Measurements from ENCODE around the gene GSG1L.

GSG1L gene

DNA sequence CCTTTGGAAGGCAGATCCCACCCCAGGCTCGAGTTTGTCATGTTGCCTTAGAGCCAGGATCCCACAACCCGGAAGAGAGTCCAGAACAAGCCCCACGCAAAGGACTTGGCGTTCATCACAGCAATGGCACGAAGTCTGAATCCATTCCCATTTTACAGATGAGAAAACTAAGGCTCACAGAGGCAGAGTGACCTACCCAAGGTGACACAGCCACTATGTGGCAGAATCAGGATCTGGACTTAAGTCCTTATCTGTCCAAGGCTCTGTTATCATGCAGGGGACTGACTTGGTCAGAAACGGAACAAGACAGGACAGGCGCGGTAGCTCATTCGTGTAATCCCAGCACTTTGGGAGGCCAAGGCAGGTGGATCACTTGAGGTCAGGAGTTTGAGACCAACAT lies 86.5 kb downstream of the GSG1L start:
- DNase-seq (ENCODE audit: low read depth), result no peak
- H3K4me3 ChIP-seq (ENCODE audit: low read length), result no peak overlapping the region
- TF ChIP-seq, protein P1, sequence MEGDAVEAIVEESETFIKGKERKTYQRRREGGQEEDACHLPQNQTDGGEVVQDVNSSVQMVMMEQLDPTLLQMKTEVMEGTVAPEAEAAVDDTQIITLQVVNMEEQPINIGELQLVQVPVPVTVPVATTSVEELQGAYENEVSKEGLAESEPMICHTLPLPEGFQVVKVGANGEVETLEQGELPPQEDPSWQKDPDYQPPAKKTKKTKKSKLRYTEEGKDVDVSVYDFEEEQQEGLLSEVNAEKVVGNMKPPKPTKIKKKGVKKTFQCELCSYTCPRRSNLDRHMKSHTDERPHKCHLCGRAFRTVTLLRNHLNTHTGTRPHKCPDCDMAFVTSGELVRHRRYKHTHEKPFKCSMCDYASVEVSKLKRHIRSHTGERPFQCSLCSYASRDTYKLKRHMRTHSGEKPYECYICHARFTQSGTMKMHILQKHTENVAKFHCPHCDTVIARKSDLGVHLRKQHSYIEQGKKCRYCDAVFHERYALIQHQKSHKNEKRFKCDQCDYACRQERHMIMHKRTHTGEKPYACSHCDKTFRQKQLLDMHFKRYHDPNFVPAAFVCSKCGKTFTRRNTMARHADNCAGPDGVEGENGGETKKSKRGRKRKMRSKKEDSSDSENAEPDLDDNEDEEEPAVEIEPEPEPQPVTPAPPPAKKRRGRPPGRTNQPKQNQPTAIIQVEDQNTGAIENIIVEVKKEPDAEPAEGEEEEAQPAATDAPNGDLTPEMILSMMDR (conservative IDR thresholded peaks at IDR 0.05; ENCODE audit: low read length), result no peak

DNA sequence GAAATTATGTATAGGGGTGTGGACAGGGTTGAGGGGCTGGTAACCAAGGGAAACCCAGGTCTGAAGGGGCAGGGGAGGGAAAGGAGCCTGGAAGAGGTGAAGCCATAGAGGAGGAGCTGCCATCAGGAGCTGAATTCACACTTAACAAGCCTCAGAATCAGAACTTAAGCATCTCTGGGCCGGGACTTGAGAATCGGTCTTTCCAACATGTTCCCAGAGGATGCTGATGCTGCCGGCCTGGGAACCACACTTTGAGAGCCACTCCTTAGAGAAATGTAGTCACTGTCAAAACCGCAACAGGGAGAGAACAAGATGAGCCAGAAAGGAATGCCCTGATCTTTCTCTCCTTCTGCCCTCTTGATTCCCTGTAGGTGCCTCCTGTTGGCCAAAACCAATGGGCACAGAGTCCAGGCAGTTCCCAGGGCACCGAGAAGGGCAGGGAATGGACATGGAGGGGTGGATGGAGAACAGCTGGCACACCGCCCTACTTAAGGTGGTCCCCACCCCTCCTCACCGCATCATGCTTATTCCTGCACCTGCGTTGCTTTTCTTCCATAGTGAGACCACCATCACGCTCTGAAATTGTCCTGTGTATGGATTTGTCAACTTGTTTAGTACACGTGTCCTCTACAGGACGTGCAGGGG lies 88.5 kb downstream of the GSG1L start:
- no peak for DNase-seq (ENCODE audit: low read depth)
- TF ChIP-seq, protein P1 (conservative IDR thresholded peaks at IDR 0.05; ENCODE audit: low read length), result no peak
- no peak overlapping the region for H3K4me3 ChIP-seq (ENCODE audit: low read length)

DNA sequence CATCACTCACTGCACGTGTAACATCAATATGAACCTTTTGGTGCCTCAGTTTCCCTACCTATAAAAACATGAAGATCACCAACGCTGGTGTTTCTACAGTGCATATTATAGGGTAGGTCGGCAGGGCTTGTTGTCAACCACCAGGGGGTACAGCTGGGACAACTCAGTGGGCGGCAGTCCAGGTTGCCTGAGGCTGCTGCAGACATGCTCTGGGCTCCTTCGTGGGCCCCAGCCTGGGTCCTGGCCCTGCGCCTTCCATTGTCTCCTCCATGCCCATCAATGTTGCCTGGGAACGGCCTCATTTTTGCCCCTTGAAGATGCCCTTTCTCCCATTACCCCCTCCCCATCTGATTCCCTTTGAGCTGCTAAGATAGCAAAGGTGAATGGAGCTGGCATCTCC lies 89.8 kb downstream of the GSG1L start:
- H3K4me3 ChIP-seq (ENCODE audit: low read length), result no peak overlapping the region
- DNase-seq (ENCODE audit: low read depth), result no peak
- TF ChIP-seq, protein P1 (conservative IDR thresholded peaks at IDR 0.05; ENCODE audit: low read length), result no peak

DNA sequence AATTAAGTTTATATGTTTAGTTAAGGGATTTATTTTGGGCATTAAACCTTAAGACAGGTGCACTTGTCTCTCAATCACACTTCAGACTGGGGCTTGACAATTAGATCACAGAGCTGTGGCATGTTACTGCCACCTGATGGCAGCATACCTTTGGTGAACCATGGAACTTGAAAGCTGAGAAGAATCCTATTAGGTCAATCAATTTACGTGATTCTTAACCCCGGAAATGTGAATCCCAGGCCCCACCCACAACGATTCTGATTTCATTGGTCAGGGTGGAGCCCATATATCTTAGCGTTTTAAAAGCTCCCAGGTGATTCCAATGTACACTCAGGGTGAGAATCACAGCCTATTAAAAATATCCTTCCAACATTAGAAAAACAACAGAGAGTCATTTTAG lies 91.0 kb downstream of the GSG1L start:
- TF ChIP-seq, protein P1 (conservative IDR thresholded peaks at IDR 0.05; ENCODE audit: low read length), result peak; percentile 49
- peak; percentile 19 for DNase-seq (ENCODE audit: low read depth)
- H3K4me3 ChIP-seq (ENCODE audit: low read length), result no peak overlapping the region

DNA sequence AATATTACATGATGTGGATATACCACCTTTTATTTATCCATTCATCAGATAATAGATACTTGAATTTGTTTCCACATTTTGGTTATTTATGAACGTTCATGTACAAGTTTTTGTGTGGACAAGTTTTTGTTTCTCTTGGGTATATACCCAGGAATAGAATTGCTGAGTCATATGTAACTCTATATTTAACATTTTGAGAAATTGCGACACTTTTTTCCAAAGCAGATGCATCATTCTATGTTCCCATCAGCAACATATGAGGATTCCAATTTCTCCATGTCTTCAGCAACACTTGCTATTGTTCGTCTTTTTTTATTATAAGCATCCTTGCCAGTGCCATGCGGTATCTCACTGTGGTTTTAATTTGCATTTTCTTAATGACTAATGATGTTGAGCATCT lies 93.9 kb downstream of the GSG1L start:
- peak; percentile 9 for DNase-seq (ENCODE audit: low read depth)
- no peak overlapping the region for H3K4me3 ChIP-seq (ENCODE audit: low read length)
- TF ChIP-seq, protein P1 (conservative IDR thresholded peaks at IDR 0.05; ENCODE audit: low read length), result no peak

DNA sequence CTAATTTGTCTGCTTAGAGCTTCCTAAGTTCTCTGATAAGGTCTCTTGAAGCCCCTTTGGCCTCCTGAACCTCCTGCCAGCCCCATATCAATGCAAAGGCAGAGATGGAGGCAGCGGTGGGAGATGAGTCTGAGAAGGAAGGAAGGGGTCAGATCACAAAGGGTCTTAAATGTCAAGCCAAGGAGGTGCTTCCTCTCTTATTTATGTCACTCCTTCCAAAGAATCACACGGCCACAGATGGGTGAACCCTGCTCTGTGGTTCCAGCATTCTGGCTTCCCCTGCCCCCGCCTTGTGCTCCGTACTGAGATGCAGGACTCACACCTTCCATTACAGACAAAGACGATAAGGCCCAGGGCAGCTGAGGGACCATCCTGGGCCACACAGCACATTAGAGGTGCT lies 96.3 kb downstream of the GSG1L start:
- TF ChIP-seq, protein P1 (conservative IDR thresholded peaks at IDR 0.05; ENCODE audit: low read length), result no peak
- no peak for DNase-seq (ENCODE audit: low read depth)
- H3K4me3 ChIP-seq (ENCODE audit: low read length), result no peak overlapping the region

DNA sequence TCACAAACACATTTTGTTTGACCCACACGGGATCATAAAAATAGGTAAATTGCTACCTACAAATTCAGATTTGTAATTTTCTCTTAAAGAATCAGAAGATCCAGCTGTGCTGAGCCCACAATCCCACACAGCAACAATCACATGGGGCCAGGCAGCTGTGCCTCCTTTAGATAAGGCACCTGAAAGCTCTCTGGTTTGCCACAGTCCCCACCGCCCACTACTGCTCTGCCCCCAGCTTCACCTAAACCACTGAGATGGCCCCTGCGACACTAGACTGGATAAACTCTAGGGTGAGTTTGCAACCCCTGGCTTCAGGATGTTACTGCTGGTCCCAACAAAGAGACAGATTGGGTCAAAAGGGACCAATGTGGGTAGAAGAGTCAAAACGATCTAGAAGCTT lies 96.8 kb downstream of the GSG1L start:
- no peak for DNase-seq (ENCODE audit: low read depth)
- no peak overlapping the region for H3K4me3 ChIP-seq (ENCODE audit: low read length)
- TF ChIP-seq, protein P1 (conservative IDR thresholded peaks at IDR 0.05; ENCODE audit: low read length), result no peak

Measured in AG10803 (cell line).